Measurements from ENCODE around the gene KIF5C.
"Not testable (repeated sequence)": the region's sequence is repeated elsewhere in the genome, so short reads cannot be mapped to it uniquely, and the experiment has no call there.

KIF5C gene

DNA sequence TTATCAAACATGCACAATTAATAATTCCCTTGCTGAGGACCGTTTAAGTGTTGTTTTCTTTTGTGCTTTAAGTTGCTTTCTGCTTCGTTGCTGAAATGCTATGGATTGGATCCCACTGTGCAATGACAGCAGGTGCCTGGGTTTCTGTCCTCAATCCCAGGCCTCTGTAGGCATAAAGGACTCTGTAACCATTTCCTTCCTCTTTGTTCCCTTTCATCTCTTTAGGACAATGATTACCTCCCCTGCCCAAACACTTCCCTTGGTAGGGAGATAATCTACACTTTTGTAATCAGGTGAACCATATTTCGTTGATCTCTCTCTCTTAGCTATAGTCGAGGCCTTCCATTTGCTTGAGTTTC lies 104.9 kb downstream of the KIF5C start:
- Histone ChIP-seq H4K91ac (ENCODE audit: low read depth, low read length, poor library complexity) (no peak overlapping the region), H3K4me2 (ENCODE audit: insufficient read depth, low read length, poor library complexity, severe bottlenecking) (no peak overlapping the region), H3K18ac (ENCODE audit: low read length) (no peak overlapping the region), H3K36me3 (replicated peaks in 1 of 2; ENCODE audit: control insufficient read depth in 2 of 2, insufficient read depth in 2 of 2, low read length in 2 of 2) (peaks cover 21 to 86% of the 10 kb centered on the region in 2 donors), H3K27ac (replicated peaks; ENCODE audit: low read length) (no peak overlapping the region), H2AFZ (ENCODE audit: low read length) (no peak overlapping the region), H3K4me1 (ENCODE audit: control insufficient read depth in 2 of 2, insufficient read depth in 1 of 2, low read depth in 1 of 2, low read length in 2 of 2) (peaks cover 0 to 3% of the 10 kb centered on the region in 2 donors), H3K4ac (ENCODE audit: low read length) (no peak overlapping the region), H3K9ac (ENCODE audit: low read depth, low read length, poor library complexity) (no peak overlapping the region), H2BK15ac (ENCODE audit: low read length) (no peak overlapping the region), H3K27me3 (ENCODE audit: control insufficient read depth in 3 of 3, insufficient read depth in 3 of 3, low read depth in 1 of 3, low read length in 3 of 3) (no peaks in the 10 kb centered on the region), H3K9me3 (replicated peaks in 1 of 2; ENCODE audit: control insufficient read depth in 2 of 2, insufficient read depth in 1 of 2, low read depth in 1 of 2, low read length in 2 of 2) (peaks cover 0 to 5% of the 10 kb centered on the region in 2 donors), H2BK5ac (ENCODE audit: low read length) (no peak overlapping the region), H3K23ac (ENCODE audit: low read depth, low read length, poor library complexity) (no peak overlapping the region), H3K14ac (ENCODE audit: low read length) (no peak overlapping the region), H2BK120ac (ENCODE audit: low read depth, low read length) (no peak overlapping the region), H2AK5ac (ENCODE audit: low read depth, low read length) (no peak overlapping the region), H3K4me3 (ENCODE audit: low read length in 2 of 2) (no peak overlapping the region), H4K8ac (ENCODE audit: low read depth, low read length) (no peak overlapping the region), H3K79me1 (ENCODE audit: low read depth, low read length) (no peaks in the 10 kb centered on the region), H2BK12ac (ENCODE audit: low read length) (no peak overlapping the region)
- DNase-seq (ENCODE audit: low spot score) = no peak
- WGBS, 2 donors (ENCODE audit: extremely low coverage in 2 of 2, insufficient read length in 2 of 2, insufficient replicate concordance in 1 of 2) = no CpG with 5 or more reads among the region's 4 CpGs

DNA sequence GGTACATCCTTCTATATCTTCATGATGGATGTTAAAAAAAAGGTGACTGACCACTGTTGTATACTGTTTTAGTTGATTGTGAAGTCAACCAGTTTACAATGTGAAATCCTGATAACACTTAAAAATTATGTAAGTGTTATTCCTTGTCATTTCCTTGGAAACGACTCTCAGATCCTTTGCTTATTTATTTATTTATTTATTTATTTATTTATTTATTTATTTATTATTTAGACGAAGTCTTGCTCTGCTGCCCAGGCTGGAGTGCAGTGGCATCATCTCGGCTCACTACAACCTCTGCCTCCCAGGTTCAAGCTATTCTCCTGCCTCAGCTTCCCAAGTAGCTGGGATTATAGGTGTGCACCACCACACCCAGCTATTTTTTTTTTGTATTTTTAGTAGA lies 105.5 kb downstream of the KIF5C start:
- H2BK120ac ChIP-seq (ENCODE audit: low read depth, low read length); H2BK15ac ChIP-seq (ENCODE audit: low read length); H3K27ac ChIP-seq (replicated peaks; ENCODE audit: low read length); H3K9me3 ChIP-seq (replicated peaks in 1 of 2; ENCODE audit: control insufficient read depth in 2 of 2, insufficient read depth in 1 of 2, low read depth in 1 of 2, low read length in 2 of 2); H3K4me1 ChIP-seq (ENCODE audit: control insufficient read depth in 2 of 2, insufficient read depth in 1 of 2, low read depth in 1 of 2, low read length in 2 of 2); H3K23ac ChIP-seq (ENCODE audit: low read depth, low read length, poor library complexity); H3K27me3 ChIP-seq (ENCODE audit: control insufficient read depth in 3 of 3, insufficient read depth in 3 of 3, low read depth in 1 of 3, low read length in 3 of 3); H3K4me2 ChIP-seq (ENCODE audit: insufficient read depth, low read length, poor library complexity, severe bottlenecking); H4K91ac ChIP-seq (ENCODE audit: low read depth, low read length, poor library complexity); H3K14ac ChIP-seq (ENCODE audit: low read length); DNase-seq (ENCODE audit: low spot score); H2BK12ac ChIP-seq (ENCODE audit: low read length); H3K4me3 ChIP-seq (ENCODE audit: low read length in 2 of 2); H4K8ac ChIP-seq (ENCODE audit: low read depth, low read length); H3K9ac ChIP-seq (ENCODE audit: low read depth, low read length, poor library complexity); H3K4ac ChIP-seq (ENCODE audit: low read length); H2BK5ac ChIP-seq (ENCODE audit: low read length); H2AK5ac ChIP-seq (ENCODE audit: low read depth, low read length); H2AFZ ChIP-seq (ENCODE audit: low read length); H3K79me1 ChIP-seq (ENCODE audit: low read depth, low read length); H3K18ac ChIP-seq (ENCODE audit: low read length): not testable (repeated sequence)
- no CpG with 5 or more reads among the region's 3 CpGs for WGBS, 2 donors (ENCODE audit: extremely low coverage in 2 of 2, insufficient read length in 2 of 2, insufficient replicate concordance in 1 of 2)
- H3K36me3 ChIP-seq (replicated peaks in 1 of 2; ENCODE audit: control insufficient read depth in 2 of 2, insufficient read depth in 2 of 2, low read length in 2 of 2) = peaks cover 17 to 86% of the 10 kb centered on the region in 2 donors

DNA sequence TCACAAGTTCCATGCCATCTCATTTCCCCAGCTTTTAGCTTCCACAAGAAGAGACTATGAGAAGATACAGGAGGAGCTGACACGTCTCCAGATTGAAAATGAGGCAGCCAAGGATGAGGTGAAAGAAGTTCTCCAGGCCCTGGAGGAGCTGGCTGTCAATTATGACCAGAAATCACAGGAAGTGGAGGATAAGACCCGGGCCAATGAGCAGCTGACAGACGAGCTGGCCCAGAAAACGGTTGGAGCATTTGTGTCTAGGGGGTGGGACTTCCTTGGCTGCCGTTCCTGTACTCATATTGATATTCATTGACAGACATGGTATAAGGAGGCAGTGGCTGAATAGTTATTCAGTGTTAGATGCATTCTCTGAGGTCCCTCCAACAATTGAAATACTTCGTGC lies 106.3 kb downstream of the KIF5C start:
- Histone ChIP-seq H3K36me3 (replicated peaks in 1 of 2; ENCODE audit: control insufficient read depth in 2 of 2, insufficient read depth in 2 of 2, low read length in 2 of 2) (peaks cover 17 to 89% of the 10 kb centered on the region in 2 donors), H4K91ac (ENCODE audit: low read depth, low read length, poor library complexity) (no peak overlapping the region), H3K4me3 (ENCODE audit: low read length in 2 of 2) (no peak overlapping the region), H3K4ac (ENCODE audit: low read length) (no peak overlapping the region), H4K8ac (ENCODE audit: low read depth, low read length) (no peak overlapping the region), H3K27ac (replicated peaks; ENCODE audit: low read length) (no peak overlapping the region), H3K14ac (ENCODE audit: low read length) (no peak overlapping the region), H3K18ac (ENCODE audit: low read length) (no peak overlapping the region), H2BK15ac (ENCODE audit: low read length) (no peak overlapping the region), H2AK5ac (ENCODE audit: low read depth, low read length) (no peak overlapping the region), H2BK5ac (ENCODE audit: low read length) (no peak overlapping the region), H2BK12ac (ENCODE audit: low read length) (no peak overlapping the region), H3K27me3 (ENCODE audit: control insufficient read depth in 3 of 3, insufficient read depth in 3 of 3, low read depth in 1 of 3, low read length in 3 of 3) (no peaks in the 10 kb centered on the region), H3K23ac (ENCODE audit: low read depth, low read length, poor library complexity) (no peak overlapping the region), H3K4me1 (ENCODE audit: control insufficient read depth in 2 of 2, insufficient read depth in 1 of 2, low read depth in 1 of 2, low read length in 2 of 2) (peaks cover 0 to 3% of the 10 kb centered on the region in 2 donors), H3K79me1 (ENCODE audit: low read depth, low read length) (no peaks in the 10 kb centered on the region), H3K4me2 (ENCODE audit: insufficient read depth, low read length, poor library complexity, severe bottlenecking) (no peak overlapping the region), H2AFZ (ENCODE audit: low read length) (no peak overlapping the region), H3K9me3 (replicated peaks in 1 of 2; ENCODE audit: control insufficient read depth in 2 of 2, insufficient read depth in 1 of 2, low read depth in 1 of 2, low read length in 2 of 2) (peaks cover 0 to 5% of the 10 kb centered on the region in 2 donors), H3K9ac (ENCODE audit: low read depth, low read length, poor library complexity) (no peak overlapping the region), H2BK120ac (ENCODE audit: low read depth, low read length) (no peak overlapping the region)
- WGBS, 2 donors (ENCODE audit: extremely low coverage in 2 of 2, insufficient read length in 2 of 2, insufficient replicate concordance in 1 of 2) = no CpG with 5 or more reads among the region's 6 CpGs
- no peak for DNase-seq (ENCODE audit: low spot score)

DNA sequence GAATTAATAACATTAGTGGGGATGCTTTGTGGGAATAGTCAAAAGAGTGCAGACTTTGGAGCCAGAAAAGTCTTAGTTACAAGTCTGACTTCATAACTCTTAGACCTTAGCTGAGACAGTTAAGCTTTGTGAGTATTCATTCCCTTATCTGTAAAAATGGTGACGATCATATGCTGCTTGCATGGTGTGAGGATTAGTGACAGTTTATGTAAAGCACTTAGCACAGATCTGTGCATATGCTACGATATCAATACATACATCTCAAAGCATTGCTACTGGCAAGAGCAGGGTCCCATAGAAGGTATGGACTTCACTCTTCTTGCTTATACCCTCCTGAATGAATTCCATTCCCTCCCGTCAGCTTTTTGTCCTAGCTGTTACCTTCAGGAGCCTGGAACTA lies 106.8 kb downstream of the KIF5C start:
- H4K8ac ChIP-seq (ENCODE audit: low read depth, low read length) = no peak overlapping the region
- no peak overlapping the region for H2BK120ac ChIP-seq (ENCODE audit: low read depth, low read length)
- no peak overlapping the region for H3K14ac ChIP-seq (ENCODE audit: low read length)
- no peak overlapping the region for H2BK15ac ChIP-seq (ENCODE audit: low read length)
- no peaks in the 10 kb centered on the region for H3K79me1 ChIP-seq (ENCODE audit: low read depth, low read length)
- H3K4me3 ChIP-seq (ENCODE audit: low read length in 2 of 2) = no peak overlapping the region
- H3K4me2 ChIP-seq (ENCODE audit: insufficient read depth, low read length, poor library complexity, severe bottlenecking) = no peak overlapping the region
- H2BK5ac ChIP-seq (ENCODE audit: low read length) = no peak overlapping the region
- no peak overlapping the region for H4K91ac ChIP-seq (ENCODE audit: low read depth, low read length, poor library complexity)
- WGBS, 2 donors (ENCODE audit: extremely low coverage in 2 of 2, insufficient read length in 2 of 2, insufficient replicate concordance in 1 of 2) = no CpG with 5 or more reads among the region's 3 CpGs
- peaks cover 0 to 3% of the 10 kb centered on the region in 2 donors for H3K4me1 ChIP-seq (ENCODE audit: control insufficient read depth in 2 of 2, insufficient read depth in 1 of 2, low read depth in 1 of 2, low read length in 2 of 2)
- peaks cover 0 to 5% of the 10 kb centered on the region in 2 donors for H3K9me3 ChIP-seq (replicated peaks in 1 of 2; ENCODE audit: control insufficient read depth in 2 of 2, insufficient read depth in 1 of 2, low read depth in 1 of 2, low read length in 2 of 2)
- no peak overlapping the region for H3K18ac ChIP-seq (ENCODE audit: low read length)
- no peak overlapping the region for H3K23ac ChIP-seq (ENCODE audit: low read depth, low read length, poor library complexity)
- no peak overlapping the region for H3K9ac ChIP-seq (ENCODE audit: low read depth, low read length, poor library complexity)
- DNase-seq (ENCODE audit: low spot score) = no peak
- H2AFZ ChIP-seq (ENCODE audit: low read length) = no peak overlapping the region
- no peak overlapping the region for H2BK12ac ChIP-seq (ENCODE audit: low read length)
- no peak overlapping the region for H3K27ac ChIP-seq (replicated peaks; ENCODE audit: low read length)
- H2AK5ac ChIP-seq (ENCODE audit: low read depth, low read length) = no peak overlapping the region
- peaks cover 18 to 87% of the 10 kb centered on the region in 2 donors for H3K36me3 ChIP-seq (replicated peaks in 1 of 2; ENCODE audit: control insufficient read depth in 2 of 2, insufficient read depth in 2 of 2, low read length in 2 of 2)
- H3K4ac ChIP-seq (ENCODE audit: low read length) = no peak overlapping the region
- no peaks in the 10 kb centered on the region for H3K27me3 ChIP-seq (ENCODE audit: control insufficient read depth in 3 of 3, insufficient read depth in 3 of 3, low read depth in 1 of 3, low read length in 3 of 3)
